GM21825 (cell line): Measurements from ENCODE around the gene DPEP2.
"Not testable (repeated sequence)": the region's sequence is repeated elsewhere in the genome, so short reads cannot be mapped to it uniquely, and the experiment has no call there.

Experiments
- ATAC-seq: cut with Tn5 transposase; IDR thresholded peaks from one replicate; pipeline ENCODE4 v1.9.1; 2021; ENCODE audit warnings: mild to moderate bottlenecking, moderate library complexity; ENCODE audit not compliant: unreplicated experiment

Gene DPEP2

GRCh38 chr16:67940446-67941089, 58.7 kb downstream of the DPEP2 start:
- no peak for ATAC-seq

GRCh38 chr16:67939507-67940445, 59.5 kb downstream of the DPEP2 start:
- no peak for ATAC-seq

DNA sequence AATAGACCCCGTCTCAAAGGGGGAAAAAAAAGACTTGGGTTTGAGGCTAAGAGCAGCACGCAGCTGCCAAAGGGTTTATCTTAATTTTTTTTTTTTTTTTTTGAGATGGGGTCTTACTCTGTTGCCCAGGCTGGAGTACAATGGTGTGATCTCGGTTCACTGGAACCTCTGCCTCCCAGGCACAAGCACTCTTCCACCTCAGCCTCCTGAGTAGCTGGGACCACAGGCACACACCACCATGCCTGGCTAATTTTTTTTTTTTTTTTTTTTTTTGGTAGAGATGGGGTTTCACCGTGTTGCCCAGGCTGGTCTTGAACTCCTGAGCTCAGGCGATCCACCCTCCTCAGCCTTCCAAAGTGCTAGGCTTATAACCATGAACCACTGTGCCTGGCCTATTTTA, 61.6 kb downstream of the DPEP2 start:
- not testable (repeated sequence) for ATAC-seq
